Cortex of kidney (tissue), 1 donor: ENCODE results near the gene GHR.
"Not testable (repeated sequence)": the region's sequence is repeated elsewhere in the genome, so short reads cannot be mapped to it uniquely, and the experiment has no call there.

Source experiments
- DNase-seq: peaks from one replicate; lab custom pipeline; 2025; lab: John Stamatoyannopoulos, UW

GHR gene

GRCh38 chr5:42569953-42570548 lies 146.8 kb downstream of the GHR start:
- DNase-seq: no peak

- DNase-seq: no peak
Observed at GRCh38 chr5:42570966-42571960, 148.0 kb downstream of the GHR start.

- no peak for DNase-seq
Observed at GRCh38 chr5:42572313-42572712, 149.1 kb downstream of the GHR start.

DNA sequence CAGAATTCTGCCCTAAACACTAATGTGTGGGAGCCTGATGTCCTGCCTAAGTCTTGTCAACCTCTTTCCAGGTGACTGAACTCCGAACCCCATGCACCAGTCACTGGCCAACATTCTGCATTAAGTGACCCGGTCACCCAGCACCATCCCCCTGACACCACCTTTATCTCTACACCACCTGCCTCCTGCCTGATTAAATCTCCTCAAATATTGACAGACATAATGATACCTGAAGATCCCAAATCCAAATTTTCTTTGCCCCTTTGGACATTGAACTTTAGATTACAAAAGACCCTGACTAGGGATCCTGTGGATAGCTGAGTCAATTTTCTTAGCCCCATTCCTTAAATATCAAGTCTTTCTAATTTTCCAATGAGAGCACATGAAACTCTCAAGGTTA lies 150.1 kb downstream of the GHR start:
- no peak for DNase-seq

DNA sequence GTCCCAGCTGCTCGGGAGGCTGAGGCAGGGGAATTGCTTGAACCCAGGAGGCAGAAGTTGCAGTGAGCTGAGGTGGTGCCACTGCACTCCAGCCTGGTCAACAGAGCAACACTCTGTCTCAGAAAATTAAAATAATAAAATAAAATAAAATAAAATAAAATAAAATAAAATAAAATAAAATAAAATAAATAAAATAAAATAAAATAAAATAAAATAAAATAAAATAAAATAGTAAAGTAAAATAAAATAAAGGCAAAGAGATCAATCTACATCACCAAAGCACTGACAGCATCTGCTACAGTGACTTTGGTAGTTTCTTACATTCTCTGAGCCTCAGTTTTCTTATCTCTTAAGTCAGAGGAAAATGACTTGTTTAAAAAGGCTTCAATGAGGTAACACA lies 152.7 kb downstream of the GHR start:
- not testable (repeated sequence) for DNase-seq

DNA sequence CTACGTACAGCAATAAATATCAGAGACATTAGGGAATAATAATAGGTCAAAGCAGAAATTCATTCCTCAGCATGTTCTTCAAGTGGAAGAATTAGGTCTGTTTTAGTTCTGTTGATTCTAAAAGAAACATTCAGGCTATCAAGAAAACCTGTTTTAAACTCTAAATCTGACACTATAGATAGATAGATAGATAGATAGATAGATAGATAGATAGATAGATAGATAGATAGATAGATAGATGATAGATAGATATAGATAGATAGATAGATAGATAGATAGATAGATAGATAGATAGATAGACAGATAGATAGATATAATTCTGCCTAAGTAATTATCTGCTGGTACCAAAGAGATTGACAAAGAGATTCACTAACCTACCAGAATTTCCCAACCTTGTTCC lies 155.7 kb downstream of the GHR start:
- not testable (repeated sequence) for DNase-seq

GRCh38 chr5:42579320-42579719 lies 156.1 kb downstream of the GHR start:
- no peak for DNase-seq

GRCh38 chr5:42581845-42582244 lies 158.6 kb downstream of the GHR start:
- no peak for DNase-seq

GRCh38 chr5:42582723-42583122 lies 159.5 kb downstream of the GHR start:
- DNase-seq: no peak

GRCh38 chr5:42583322-42583721 lies 160.1 kb downstream of the GHR start:
- DNase-seq: no peak

- DNase-seq: no peak
Observed at GRCh38 chr5:42586625-42587024, 163.4 kb downstream of the GHR start.

- no peak for DNase-seq
Observed at GRCh38 chr5:42587096-42587723, 164.0 kb downstream of the GHR start.

- DNase-seq: no peak
Observed at GRCh38 chr5:42590566-42590965, 167.3 kb downstream of the GHR start.

DNA sequence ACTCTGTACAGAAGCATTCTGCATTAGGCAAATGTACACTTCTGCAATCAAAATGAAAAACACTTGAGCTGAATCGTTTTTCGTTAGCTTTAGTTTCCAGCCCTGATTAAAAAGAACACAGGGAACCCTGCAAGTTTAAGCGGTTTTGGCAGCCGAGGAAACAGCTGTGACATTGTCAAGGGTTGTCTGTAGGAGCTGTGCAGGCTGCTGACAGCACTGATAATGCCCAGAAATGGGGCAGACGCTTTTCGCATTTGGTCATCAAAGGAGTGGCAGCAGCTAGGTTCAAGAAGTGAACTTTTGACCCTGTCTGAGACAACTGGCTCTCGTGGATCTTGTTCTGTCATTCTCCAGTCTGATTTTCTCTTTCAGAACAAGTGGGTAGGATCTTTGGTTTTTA lies 167.8 kb downstream of the GHR start:
- DNase-seq: no peak

GRCh38 chr5:42592401-42593140 lies 169.3 kb downstream of the GHR start:
- DNase-seq: no peak

GRCh38 chr5:42593591-42593990 lies 170.4 kb downstream of the GHR start:
- no peak for DNase-seq

DNA sequence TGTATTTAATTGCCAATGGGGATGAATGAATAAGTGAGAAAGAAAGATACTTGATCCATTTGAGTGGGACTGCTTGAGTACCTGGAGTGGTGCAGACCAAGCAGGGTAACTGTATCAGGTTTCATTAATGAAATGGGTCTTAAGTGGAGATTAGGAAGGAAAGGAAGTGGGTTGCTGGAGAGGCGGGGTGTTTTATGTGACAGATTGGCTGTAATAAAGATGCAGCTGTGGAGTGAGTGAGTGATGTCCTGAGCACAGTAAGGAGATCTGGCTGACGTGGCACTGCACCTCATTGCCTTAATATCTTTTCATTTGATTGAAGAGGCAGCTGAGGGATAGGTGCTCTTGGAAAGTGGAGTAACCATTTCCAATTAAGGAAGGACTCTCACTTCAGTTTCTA lies 172.4 kb downstream of the GHR start:
- no peak for DNase-seq

DNA sequence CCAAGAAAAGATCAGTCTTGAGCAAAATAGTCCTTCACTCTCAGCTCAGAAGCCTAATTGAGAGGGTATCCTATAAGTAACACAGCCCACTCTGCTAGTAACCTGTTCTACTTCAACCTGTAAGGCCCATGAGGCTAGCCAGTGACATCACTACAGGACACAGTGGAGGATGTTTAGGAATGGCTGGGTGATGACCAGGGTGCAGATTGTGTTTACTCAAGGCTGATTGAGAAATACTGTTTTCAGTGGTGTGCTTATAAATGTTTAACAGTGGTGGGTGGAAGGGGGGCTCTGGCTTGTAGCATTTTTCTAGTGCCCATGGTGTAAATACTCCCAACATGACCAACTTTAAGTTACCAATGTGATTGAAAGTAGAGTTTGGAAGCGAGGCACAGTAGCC lies 173.6 kb downstream of the GHR start:
- no peak for DNase-seq

- DNase-seq: no peak
Observed at GRCh38 chr5:42597318-42597937, 174.2 kb downstream of the GHR start.

- no peak for DNase-seq
Observed at GRCh38 chr5:42598311-42598710, 175.1 kb downstream of the GHR start.

- DNase-seq: no peak
Observed at GRCh38 chr5:42599106-42599505, 175.9 kb downstream of the GHR start.

- no peak for DNase-seq
Observed at GRCh38 chr5:42600441-42600840, 177.2 kb downstream of the GHR start.
